ENCODE data around the gene PPAN.

PPAN gene

GRCh38 chr19:10113592-10113963 lies 7.4 kb downstream of the PPAN start:
- no peak for DNase-seq (ENCODE audit: low read depth, low spot score)

- no peak for DNase-seq (ENCODE audit: low read depth, low spot score)
Observed at GRCh38 chr19:10113964-10114650, 7.9 kb downstream of the PPAN start.

GRCh38 chr19:10114651-10115391 lies 8.7 kb downstream of the PPAN start:
- DNase-seq (ENCODE audit: low read depth, low spot score) = no peak

- no peak for DNase-seq (ENCODE audit: low read depth, low spot score)
Observed at GRCh38 chr19:10115392-10116084, 9.4 kb downstream of the PPAN start.

- DNase-seq (ENCODE audit: low read depth, low spot score) = no peak
Observed at GRCh38 chr19:10116085-10116865, 10.1 kb downstream of the PPAN start.

GRCh38 chr19:10116866-10117616 lies 10.9 kb downstream of the PPAN start:
- DNase-seq (ENCODE audit: low read depth, low spot score) = no peak

- no peak for DNase-seq (ENCODE audit: low read depth, low spot score)
Observed at GRCh38 chr19:10118960-10119359, 12.8 kb downstream of the PPAN start.

GRCh38 chr19:10120538-10121189 lies 14.5 kb downstream of the PPAN start:
- DNase-seq (ENCODE audit: low read depth, low spot score) = no peak

- DNase-seq (ENCODE audit: low read depth, low spot score) = no peak
Observed at GRCh38 chr19:10122045-10122444, 15.9 kb downstream of the PPAN start.

GRCh38 chr19:10124429-10124828 lies 18.3 kb downstream of the PPAN start:
- DNase-seq (ENCODE audit: low read depth, low spot score) = no peak

GRCh38 chr19:10126213-10126639 lies 20.1 kb downstream of the PPAN start:
- no peak for DNase-seq (ENCODE audit: low read depth, low spot score)

GRCh38 chr19:10132905-10133304 lies 26.7 kb downstream of the PPAN start:
- no peak for DNase-seq (ENCODE audit: low read depth, low spot score)

GRCh38 chr19:10133596-10133995 lies 27.4 kb downstream of the PPAN start:
- no peak for DNase-seq (ENCODE audit: low read depth, low spot score)

GRCh38 chr19:10134040-10134439 lies 27.9 kb downstream of the PPAN start:
- DNase-seq (ENCODE audit: low read depth, low spot score) = no peak

GRCh38 chr19:10135551-10136334 lies 29.6 kb downstream of the PPAN start:
- no peak for DNase-seq (ENCODE audit: low read depth, low spot score)

- no peak for DNase-seq (ENCODE audit: low read depth, low spot score)
Observed at GRCh38 chr19:10136936-10137335, 30.8 kb downstream of the PPAN start.

- DNase-seq (ENCODE audit: low read depth, low spot score) = no peak
Observed at GRCh38 chr19:10137751-10138682, 31.9 kb downstream of the PPAN start.

GRCh38 chr19:10138879-10139795 lies 33.0 kb downstream of the PPAN start:
- DNase-seq (ENCODE audit: low read depth, low spot score) = no peak
